Esophagus squamous epithelium (tissue), 5 donors: ENCODE data around the gene GSDMA. TPM values are rescaled to one million over a fixed set of nuclear protein-coding genes. Genes with fewer than 3 reads are reported as not detected.

Experiments used
- DNase-seq: peaks from one replicate; lab custom pipeline; 2025; lab: John Stamatoyannopoulos, UW
- H3K27ac ChIP-seq, 4 donors: fragments of 200-600 bp; sonication (generic); one replicate each; pipeline ENCODE4 v1.5.1; 2016 to 2019; ENCODE audit warnings: mild to moderate bottlenecking in 1 of 4
- H3K27me3 ChIP-seq, 4 donors: fragments of 200-600 bp; sonication (generic); 1 replicate in 3 of 4; 2 replicates in 1 of 4; pipeline versions ENCODE4 v1.5.1 to v1.6.0; 2017 to 2021; ENCODE audit warnings: antibody characterized with exemption in 1 of 4
- H3K36me3 ChIP-seq, 3 donors: fragments of 200-600 bp; sonication (generic); one replicate each; pipeline ENCODE4 v1.5.1; 2016 to 2019
- H3K4me1 ChIP-seq, 3 donors: fragments of 200-600 bp; sonication (generic); one replicate each; pipeline ENCODE4 v1.5.1; 2017 to 2019
- H3K4me3 ChIP-seq, 4 donors: fragments of 200-600 bp; sonication (generic); 1 replicate in 3 of 4; 2 replicates in 1 of 4; pipeline ENCODE4 v1.5.1; 2016 to 2019; ENCODE audit warnings: mild to moderate bottlenecking in 2 of 4, moderate library complexity in 1 of 4
- H3K9me3 ChIP-seq, 3 donors: fragments of 200-600 bp; sonication (generic); one replicate each; pipeline ENCODE4 v1.5.1; 2016 to 2019
- POLR2A ChIP-seq, 4 donors: fragments of 450-650 bp; IDR thresholded peaks; one replicate each; pipeline ENCODE4 v1.6.1; 2017; ENCODE audit warnings: antibody characterized with exemption in 4 of 4, mild to moderate bottlenecking in 4 of 4, moderate library complexity in 3 of 4
- WGBS, 2 donors: methylation state at CpG; one replicate each; pipeline ENCODE4 v1.1.5; 2018; 5-methylcytosine and 5-hydroxymethylcytosine counted together
- intact Hi-C: fragments of 100-400 bp; cut with DNase I; formaldehyde crosslinking; loops from one replicate; pipeline ENCODE4 v1.15.0; 2022
- total RNA-seq, 4 donors: library from RNA; depleted of rRNA; stranded (reverse); fragments of >200 nt; gene quantifications; one replicate each; pipeline ENCODE4 v1.1.0, GENCODE V29; 2016
- TF ChIP-seq, protein P1 (sequence below), 6 experiments: fragments of 450-650 bp in 4 of 6; fragments of 200-600 bp in 2 of 6; sonication (generic) in 2 of 6; IDR thresholded peaks; one replicate each; pipeline ENCODE4 v1.5.1; 2016 to 2019; ENCODE audit warnings: antibody characterized with exemption in 6 of 6, mild to moderate bottlenecking in 4 of 6, moderate library complexity in 4 of 6
- donor health status: DM: yes; HTN: yes; CAD: no.

Gene GSDMA
- total RNA-seq, 4 donors from 2014 or later, result 1.1 to 3.0 (median 1.8) TPM

DNA sequence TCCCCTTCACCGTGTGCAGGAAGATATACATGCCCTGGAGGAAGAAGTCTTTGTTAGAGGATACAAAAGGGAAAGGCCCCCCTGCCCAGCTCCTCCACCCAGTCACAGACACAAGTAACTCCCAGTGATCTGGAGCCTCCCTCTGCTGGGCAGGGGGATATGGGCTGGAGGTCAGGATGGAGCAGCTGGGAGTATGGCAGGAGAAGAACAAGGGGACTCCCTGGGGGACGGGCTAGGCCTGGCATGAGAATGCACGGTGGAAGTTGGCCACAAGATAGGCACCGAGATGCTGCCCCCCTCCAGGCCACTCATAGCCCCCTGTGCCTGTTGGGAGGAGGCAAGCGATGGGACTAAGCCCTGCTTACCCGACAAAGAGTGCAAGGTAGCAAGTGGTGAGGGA is 39.6 kb upstream of the GSDMA start:
- Histone ChIP-seq H3K9me3 (no peaks in the 10 kb centered on the region), H3K4me1 (peaks cover 19 to 59% (median 37%) of the 10 kb centered on the region in 3 donors), H3K36me3 (peaks cover 15 to 54% (median 24%) of the 10 kb centered on the region in 3 donors), H3K27ac (no peak overlapping the region), H3K27me3 (no peaks in the 10 kb centered on the region), H3K4me3 (no peak overlapping the region)
- intact Hi-C loops, result no loop called here
- DNase-seq, result no peak
- TF ChIP-seq, protein P1, sequence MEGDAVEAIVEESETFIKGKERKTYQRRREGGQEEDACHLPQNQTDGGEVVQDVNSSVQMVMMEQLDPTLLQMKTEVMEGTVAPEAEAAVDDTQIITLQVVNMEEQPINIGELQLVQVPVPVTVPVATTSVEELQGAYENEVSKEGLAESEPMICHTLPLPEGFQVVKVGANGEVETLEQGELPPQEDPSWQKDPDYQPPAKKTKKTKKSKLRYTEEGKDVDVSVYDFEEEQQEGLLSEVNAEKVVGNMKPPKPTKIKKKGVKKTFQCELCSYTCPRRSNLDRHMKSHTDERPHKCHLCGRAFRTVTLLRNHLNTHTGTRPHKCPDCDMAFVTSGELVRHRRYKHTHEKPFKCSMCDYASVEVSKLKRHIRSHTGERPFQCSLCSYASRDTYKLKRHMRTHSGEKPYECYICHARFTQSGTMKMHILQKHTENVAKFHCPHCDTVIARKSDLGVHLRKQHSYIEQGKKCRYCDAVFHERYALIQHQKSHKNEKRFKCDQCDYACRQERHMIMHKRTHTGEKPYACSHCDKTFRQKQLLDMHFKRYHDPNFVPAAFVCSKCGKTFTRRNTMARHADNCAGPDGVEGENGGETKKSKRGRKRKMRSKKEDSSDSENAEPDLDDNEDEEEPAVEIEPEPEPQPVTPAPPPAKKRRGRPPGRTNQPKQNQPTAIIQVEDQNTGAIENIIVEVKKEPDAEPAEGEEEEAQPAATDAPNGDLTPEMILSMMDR (IDR thresholded peaks at IDR 0.05), result no peak
- no peak for TF ChIP-seq POLR2A (IDR thresholded peaks at IDR 0.05)
- 91 to 98% methylated on average over 4 to 5 of the region's 6 CpGs for WGBS, 2 donors

DNA sequence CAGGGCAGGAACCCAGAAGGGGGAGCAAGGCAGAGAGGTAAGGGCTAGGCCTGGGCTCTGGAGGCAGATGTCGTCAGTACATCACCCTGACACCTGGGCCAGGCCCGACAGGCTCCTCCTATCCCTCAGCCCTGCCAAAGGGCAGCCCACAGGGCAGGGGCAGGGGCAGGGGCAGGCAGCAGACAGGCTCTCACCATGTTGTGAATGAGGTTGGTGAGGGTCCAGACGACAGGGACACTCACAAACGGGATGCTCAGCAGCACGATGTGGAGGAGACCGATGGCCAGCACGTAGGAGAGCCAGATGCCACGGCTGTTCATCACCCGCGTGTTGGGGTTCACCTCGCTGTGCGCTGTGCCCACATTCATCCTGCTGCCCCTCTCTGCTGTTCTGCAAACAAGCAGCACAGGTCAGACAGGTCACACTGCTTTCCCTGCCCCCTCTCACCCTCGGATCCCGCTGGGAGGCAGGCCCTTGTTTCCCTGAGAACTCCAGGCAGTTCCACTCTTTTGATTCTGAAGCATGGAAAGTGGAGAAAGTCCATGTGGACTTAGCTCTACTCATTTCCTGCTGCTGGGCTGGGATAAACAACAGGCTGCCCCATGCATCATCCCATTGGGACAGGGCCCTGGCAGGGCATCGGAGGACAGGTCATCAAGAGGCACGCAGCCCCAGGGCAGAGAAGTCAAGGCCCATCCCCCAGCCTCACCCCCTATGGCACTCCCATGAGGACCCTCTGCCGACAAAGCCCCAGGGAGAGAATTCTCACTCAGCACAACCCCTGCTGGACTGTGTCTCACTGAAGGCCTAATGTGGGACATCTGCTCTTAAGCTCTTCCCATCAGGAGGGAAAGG is 38.7 kb upstream of the GSDMA start:
- TF ChIP-seq, protein P1 (IDR thresholded peaks at IDR 0.05), result no peak
- TF ChIP-seq POLR2A (IDR thresholded peaks at IDR 0.05), result no peak
- H3K27me3 ChIP-seq, result no peaks in the 10 kb centered on the region
- no peaks in the 10 kb centered on the region for H3K9me3 ChIP-seq
- peaks cover 13 to 52% (median 24%) of the 10 kb centered on the region in 3 donors for H3K36me3 ChIP-seq
- 61 to 68% methylated on average over 10 to 14 of the region's 17 CpGs for WGBS, 2 donors
- H3K4me3 ChIP-seq, result no peak overlapping the region
- no peak overlapping the region for H3K27ac ChIP-seq
- peaks cover 26 to 67% (median 45%) of the 10 kb centered on the region in 3 donors for H3K4me1 ChIP-seq
- intact Hi-C loops, result no loop called here
- no peak for DNase-seq

DNA sequence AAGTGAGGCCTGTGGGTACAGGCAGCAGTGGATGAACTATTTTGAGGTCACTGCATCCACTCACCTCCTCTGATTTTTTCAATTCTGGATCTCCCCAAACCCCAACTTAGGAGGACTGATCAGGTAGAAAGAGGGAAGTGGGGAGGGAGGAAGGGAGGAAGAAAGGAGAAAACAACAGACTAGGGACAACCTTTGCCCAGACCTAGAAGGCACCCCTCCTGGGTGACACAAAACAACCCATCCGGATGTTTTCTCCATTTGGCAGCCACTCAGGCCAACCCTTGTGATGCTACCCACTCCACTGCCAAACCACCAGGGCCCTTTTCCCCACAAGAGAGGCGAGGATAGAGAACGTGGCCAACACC is 38.1 kb upstream of the GSDMA start:
- Histone ChIP-seq H3K36me3 (peaks cover 11 to 46% (median 24%) of the 10 kb centered on the region in 3 donors), H3K4me1 (peaks cover 30 to 74% (median 48%) of the 10 kb centered on the region in 3 donors), H3K9me3 (no peaks in the 10 kb centered on the region), H3K4me3 (no peak overlapping the region), H3K27ac (no peak overlapping the region), H3K27me3 (no peaks in the 10 kb centered on the region)
- 69 to 72% methylated on average over 3 of the region's 3 CpGs for WGBS, 2 donors
- intact Hi-C loops, result no loop called here
- DNase-seq, result no peak
- TF ChIP-seq, protein P1 (IDR thresholded peaks at IDR 0.05), result no peak
- no peak for TF ChIP-seq POLR2A (IDR thresholded peaks at IDR 0.05)

DNA sequence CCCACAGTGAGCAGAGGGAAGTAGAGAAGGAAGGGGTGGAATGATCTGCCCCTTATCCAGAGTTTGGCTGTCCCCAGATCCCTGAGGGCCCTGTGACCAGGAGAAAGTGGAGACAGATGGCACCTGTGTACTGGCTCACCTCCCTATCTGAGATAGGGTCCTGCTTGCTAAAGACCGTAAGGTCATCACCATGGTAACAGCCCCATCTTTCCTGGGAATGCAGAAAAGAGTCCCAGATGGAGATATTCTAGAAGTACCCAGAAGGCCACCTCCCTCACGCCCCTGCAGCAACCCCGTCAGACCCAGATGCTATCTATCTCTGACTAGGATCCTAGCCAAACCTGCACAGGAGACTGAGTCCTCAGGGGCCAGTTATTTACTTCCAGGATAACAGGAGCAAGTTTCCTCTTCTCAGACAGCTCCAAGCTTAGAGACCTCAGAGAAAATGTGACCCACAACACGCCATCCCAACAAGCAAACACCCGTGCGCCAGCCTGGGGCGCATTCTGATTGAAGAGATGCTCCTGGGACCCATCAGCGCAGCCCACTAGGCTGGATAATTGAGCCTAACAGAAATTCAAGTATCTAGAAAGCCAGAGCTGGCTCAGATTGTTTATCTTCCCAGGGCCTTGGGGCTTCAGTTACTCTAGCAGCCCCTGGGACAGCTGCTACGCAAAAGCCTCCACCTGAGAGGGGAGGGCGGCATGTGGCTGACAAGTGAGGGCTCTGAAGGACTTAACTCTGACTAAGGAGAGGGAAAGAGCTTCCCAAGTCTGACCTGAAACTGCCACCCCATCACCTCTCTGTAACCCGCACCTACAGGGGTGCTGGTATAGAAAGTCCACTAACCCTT is 37.3 kb upstream of the GSDMA start:
- Histone ChIP-seq H3K4me1 (peaks cover 30 to 77% (median 51%) of the 10 kb centered on the region in 3 donors), H3K27ac (peak overlapping the region in 3 of 4 donors; percentile 28 to 93 (median 92)), H3K27me3 (no peaks in the 10 kb centered on the region), H3K9me3 (no peaks in the 10 kb centered on the region), H3K36me3 (peaks cover 11 to 38% (median 24%) of the 10 kb centered on the region in 3 donors), H3K4me3 (peak overlapping the region in 1 of 4 donors; percentile 86)
- TF ChIP-seq POLR2A (IDR thresholded peaks at IDR 0.05), result no peak
- TF ChIP-seq, protein P1 (IDR thresholded peaks at IDR 0.05), result no peak
- intact Hi-C loops, result no loop called here
- no peak for DNase-seq
- WGBS, 2 donors, result 95% methylated on average over 8 of the region's 11 CpGs; no CpG with 5 or more reads in 1 of the 2 donors
